H9 (cell line): ENCODE results near the gene RXFP1. TPM values are rescaled to one million over a fixed set of nuclear protein-coding genes. Genes with fewer than 3 reads are reported as not detected.

Experiments used
- DNase-seq: peaks from one replicate; pipeline ENCODE4 v3.0.0-alpha.2; 2017
- H2AFZ ChIP-seq: one replicate; pipeline ENCODE4 v1.6.1; 2013; ENCODE audit warnings: mild to moderate bottlenecking, low read length, control low read depth, moderate library complexity
- H2AK5ac ChIP-seq: 2 replicates; pipeline ENCODE4 v1.6.1; 2013; ENCODE audit warnings: low read length, control low read depth, mixed read lengths; ENCODE audit not compliant: insufficient read length
- H2BK120ac ChIP-seq: one replicate; pipeline ENCODE4 v1.6.1; 2013; ENCODE audit warnings: low read depth, mild to moderate bottlenecking, low read length, control low read depth, inconsistent platforms; ENCODE audit not compliant: poor library complexity, severe bottlenecking
- H2BK12ac ChIP-seq: 2 replicates; pipeline ENCODE4 v1.6.1; 2013; ENCODE audit warnings: low read length, control low read depth, mixed read lengths, low read depth; ENCODE audit not compliant: insufficient read length
- H2BK15ac ChIP-seq: 2 replicates; pipeline ENCODE4 v1.6.1; 2013; ENCODE audit warnings: low read depth, low read length, control low read depth
- H2BK20ac ChIP-seq: one replicate; pipeline ENCODE4 v1.6.1; 2013; ENCODE audit warnings: low read depth, mild to moderate bottlenecking, low read length, control low read depth, inconsistent platforms; ENCODE audit not compliant: poor library complexity, severe bottlenecking
- H2BK5ac ChIP-seq: 2 replicates; pipeline ENCODE4 v1.6.1; 2013; ENCODE audit warnings: low read length, control low read depth, mixed read lengths; ENCODE audit not compliant: insufficient read length
- H3K14ac ChIP-seq: 2 replicates; pipeline ENCODE4 v1.6.1; 2013; ENCODE audit warnings: low read length, control low read depth; ENCODE audit not compliant: insufficient read depth
- H3K18ac ChIP-seq: 2 replicates; pipeline ENCODE4 v1.6.1; 2013; ENCODE audit warnings: low read depth, mild to moderate bottlenecking, mixed read lengths, low read length, control low read depth; ENCODE audit not compliant: insufficient read length
- H3K23ac ChIP-seq: 2 replicates; pipeline ENCODE4 v1.6.1; 2013; ENCODE audit warnings: low read length, control low read depth, mixed read lengths, low read depth; ENCODE audit not compliant: insufficient read length
- H3K23me2 ChIP-seq: 2 replicates; pipeline ENCODE4 v1.6.1; 2013; ENCODE audit warnings: low read depth, mild to moderate bottlenecking, mixed read lengths, low read length, control low read depth; ENCODE audit not compliant: insufficient read length, poor library complexity, severe bottlenecking
- H3K27ac ChIP-seq: 2 replicates; pipeline ENCODE4 v1.5.1; 2013; ENCODE audit warnings: low read length, control low read depth, mixed read lengths, low read depth; ENCODE audit not compliant: insufficient read length
- H3K27me3 ChIP-seq: 2 replicates; pipeline ENCODE4 v1.6.1; 2013; ENCODE audit warnings: low read length, control low read depth, inconsistent platforms; ENCODE audit not compliant: insufficient read depth
- H3K4ac ChIP-seq: 2 replicates; pipeline ENCODE4 v1.6.1; 2013; ENCODE audit warnings: low read depth, mild to moderate bottlenecking, control low read depth, inconsistent platforms, low read length, moderate library complexity
- H3K4me1 ChIP-seq: 2 replicates; pipeline ENCODE4 v1.6.1; 2013; ENCODE audit warnings: low read length, control low read depth, inconsistent platforms; ENCODE audit not compliant: insufficient read depth
- H3K4me2 ChIP-seq: 2 replicates; pipeline ENCODE4 v1.6.1; 2013; ENCODE audit warnings: low read length, control low read depth, mixed read lengths; ENCODE audit not compliant: insufficient read length, insufficient read depth
- H3K56ac ChIP-seq: 2 replicates; pipeline ENCODE4 v1.6.1; 2013; ENCODE audit warnings: low read depth, mild to moderate bottlenecking, mixed read lengths, low read length, control low read depth; ENCODE audit not compliant: insufficient read length
- H3K79me1 ChIP-seq: 2 replicates; pipeline ENCODE4 v1.6.1; 2013; ENCODE audit warnings: low read depth, mild to moderate bottlenecking, moderate library complexity, low read length, control low read depth, inconsistent platforms; ENCODE audit not compliant: insufficient read depth, poor library complexity, severe bottlenecking
- H3K79me2 ChIP-seq: 2 replicates; pipeline ENCODE4 v1.6.1; 2013; ENCODE audit warnings: low read length, control low read depth, inconsistent platforms; ENCODE audit not compliant: insufficient read depth
- H3K9ac ChIP-seq: 2 replicates; pipeline ENCODE4 v1.6.1; 2013; ENCODE audit warnings: low read length, control low read depth, mixed read lengths; ENCODE audit not compliant: insufficient read length; ENCODE audit errors: extremely low read depth
- H3K9me3 ChIP-seq: one replicate; pipeline ENCODE4 v1.6.1; 2013; ENCODE audit warnings: low read depth, low read length, inconsistent platforms; ENCODE audit not compliant: control insufficient read depth
- H3T11ph ChIP-seq: one replicate; pipeline ENCODE4 v1.6.1; 2013; ENCODE audit warnings: mild to moderate bottlenecking, low read length, control low read depth, inconsistent platforms
- H4K20me1 ChIP-seq: one replicate; pipeline ENCODE4 v1.6.1; 2013; ENCODE audit not compliant: control insufficient read depth, insufficient read length, insufficient read depth
- H4K5ac ChIP-seq: 2 replicates; pipeline ENCODE4 v1.6.1; 2013; ENCODE audit warnings: low read depth, mild to moderate bottlenecking, mixed read lengths, low read length, control low read depth; ENCODE audit not compliant: insufficient read length
- H4K8ac ChIP-seq: replicated peaks from 2 replicates; pipeline ENCODE4 v1.6.1; 2013; ENCODE audit warnings: low read length, control low read depth, mixed read lengths, low read depth; ENCODE audit not compliant: insufficient read length
- H4K91ac ChIP-seq: 2 replicates; pipeline ENCODE4 v1.6.1; 2013; ENCODE audit warnings: low read depth, mild to moderate bottlenecking, moderate library complexity, mixed read lengths, low read length, control low read depth; ENCODE audit not compliant: insufficient read length
- H3K27ac Mint-ChIP-seq, 3 experiments: 2 replicates in 2 of 3; 3 replicates in 1 of 3; pipeline ENCODE4 v1.8.0; 2020 to 2021; ENCODE audit warnings: mixed read lengths in 3 of 3, mild to moderate bottlenecking in 1 of 3, moderate library complexity in 1 of 3
- H3K27me3 Mint-ChIP-seq: 2 replicates; pipeline ENCODE4 v1.8.0; 2021; ENCODE audit warnings: low read depth, mild to moderate bottlenecking, moderate library complexity, mixed read lengths
- H3K36me3 Mint-ChIP-seq, 3 experiments: 2 replicates in 2 of 3; 3 replicates in 1 of 3; pipeline ENCODE4 v1.8.0; 2020 to 2021; ENCODE audit warnings: low read depth in 3 of 3, mixed read lengths in 3 of 3; ENCODE audit not compliant: insufficient read depth in 1 of 3
- H3K4me1 Mint-ChIP-seq, 2 experiments: 2 replicates each; pipeline ENCODE4 v1.8.0; 2020; ENCODE audit warnings: mixed read lengths in 2 of 2
- H3K4me3 Mint-ChIP-seq, 2 experiments: 2 replicates in 1 of 2; 3 replicates in 1 of 2; pipeline ENCODE4 v1.8.0; 2020 to 2021; ENCODE audit warnings: mild to moderate bottlenecking in 2 of 2, mixed read lengths in 2 of 2, moderate library complexity in 1 of 2
- H3K9me3 Mint-ChIP-seq, 2 experiments: 2 replicates in 1 of 2; 3 replicates in 1 of 2; pipeline ENCODE4 v1.8.0; 2020; ENCODE audit warnings: mild to moderate bottlenecking in 2 of 2, mixed read lengths in 2 of 2, moderate library complexity in 1 of 2
- WGBS: extraction: QIAGEN DNeasy Blood & Tissue Kit; methylation state at CpG from one replicate; pipeline ENCODE4 v1.1.7; 2013; ENCODE audit warnings: missing lambda C conversion rate, low lambda C conversion rate, mixed read lengths; ENCODE audit not compliant: insufficient read length; ENCODE audit errors: extremely low coverage; 5-methylcytosine and 5-hydroxymethylcytosine counted together
- total RNA-seq: library from RNA; stranded (reverse); gene quantifications from 2 replicates; pipeline ENCODE4 v1.2.1, GENCODE V29; 2021
- TF ChIP-seq, protein P1 (sequence below): fragments of 200-600 bp; sonication (generic); conservative IDR thresholded peaks from 3 replicates; pipeline ENCODE4 v1.8.0; 2021; ENCODE audit warnings: antibody characterized with exemption, mild to moderate bottlenecking

The RXFP1 gene
- total RNA-seq, 1 experiment from 2014 or later, result 0.17 TPM

GRCh38 chr4:158590824-158591223 is 69.1 kb downstream of the RXFP1 start:
- H3K79me1 ChIP-seq, result no peaks in the 10 kb centered on the region
- no peak overlapping the region for H4K5ac ChIP-seq
- Mint-ChIP-seq H3K36me3 (no peaks in the 10 kb centered on the region; a peak in 1 of 7 replicates), H3K4me3 (no peak overlapping the region), H3K27ac (no peak overlapping the region), H3K9me3 (no peaks in the 10 kb centered on the region), H3K4me1 (peaks cover 0 to 4% of the 10 kb centered on the region in 2 experiments; a peak in 1 of 4 replicates), H3K27me3 (no peaks in the 10 kb centered on the region)
- no peaks in the 10 kb centered on the region for H3K9me3 ChIP-seq
- H3T11ph ChIP-seq, result no peak overlapping the region
- H2AFZ ChIP-seq, result no peak overlapping the region
- no peak for DNase-seq
- no peak overlapping the region for H4K8ac ChIP-seq
- no peak overlapping the region for H3K14ac ChIP-seq
- H3K4ac ChIP-seq, result no peak overlapping the region
- H2BK12ac ChIP-seq, result no peak overlapping the region
- no peaks in the 10 kb centered on the region for H3K23me2 ChIP-seq
- no peak overlapping the region for H3K27ac ChIP-seq
- H4K20me1 ChIP-seq, result no peaks in the 10 kb centered on the region
- H2BK20ac ChIP-seq, result no peak overlapping the region
- H2AK5ac ChIP-seq, result no peak overlapping the region
- H4K91ac ChIP-seq, result no peak overlapping the region
- no peak overlapping the region for H2BK120ac ChIP-seq
- H2BK5ac ChIP-seq, result no peak overlapping the region
- H2BK15ac ChIP-seq, result no peak overlapping the region
- no CpG with 5 or more reads among the region's 3 CpGs for WGBS
- TF ChIP-seq, protein P1, sequence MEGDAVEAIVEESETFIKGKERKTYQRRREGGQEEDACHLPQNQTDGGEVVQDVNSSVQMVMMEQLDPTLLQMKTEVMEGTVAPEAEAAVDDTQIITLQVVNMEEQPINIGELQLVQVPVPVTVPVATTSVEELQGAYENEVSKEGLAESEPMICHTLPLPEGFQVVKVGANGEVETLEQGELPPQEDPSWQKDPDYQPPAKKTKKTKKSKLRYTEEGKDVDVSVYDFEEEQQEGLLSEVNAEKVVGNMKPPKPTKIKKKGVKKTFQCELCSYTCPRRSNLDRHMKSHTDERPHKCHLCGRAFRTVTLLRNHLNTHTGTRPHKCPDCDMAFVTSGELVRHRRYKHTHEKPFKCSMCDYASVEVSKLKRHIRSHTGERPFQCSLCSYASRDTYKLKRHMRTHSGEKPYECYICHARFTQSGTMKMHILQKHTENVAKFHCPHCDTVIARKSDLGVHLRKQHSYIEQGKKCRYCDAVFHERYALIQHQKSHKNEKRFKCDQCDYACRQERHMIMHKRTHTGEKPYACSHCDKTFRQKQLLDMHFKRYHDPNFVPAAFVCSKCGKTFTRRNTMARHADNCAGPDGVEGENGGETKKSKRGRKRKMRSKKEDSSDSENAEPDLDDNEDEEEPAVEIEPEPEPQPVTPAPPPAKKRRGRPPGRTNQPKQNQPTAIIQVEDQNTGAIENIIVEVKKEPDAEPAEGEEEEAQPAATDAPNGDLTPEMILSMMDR, result no peak
- H3K56ac ChIP-seq, result no peak overlapping the region
- no peak overlapping the region for H3K23ac ChIP-seq
- H3K4me2 ChIP-seq, result no peak overlapping the region
- no peaks in the 10 kb centered on the region for H3K27me3 ChIP-seq
- no peak overlapping the region for H3K18ac ChIP-seq
- H3K79me2 ChIP-seq, result no peaks in the 10 kb centered on the region
- no peak overlapping the region for H3K9ac ChIP-seq
- no peaks in the 10 kb centered on the region for H3K4me1 ChIP-seq
